Limb (tissue), 2 donors: Measurements from ENCODE around the gene PCSK6.
"Not testable (repeated sequence)": the region's sequence is repeated elsewhere in the genome, so short reads cannot be mapped to it uniquely, and the experiment has no call there.

ENCODE experiments used
- DNase-seq, 2 donors: peaks; one replicate each; pipeline ENCODE4 v3.0.0-alpha.2; 2016; ENCODE audit errors: extremely low spot score in 2 of 2

PCSK6 gene

GRCh38 chr15:101404245-101404644 lies 85.3 kb downstream of the PCSK6 start:
- peak in 1 of 2 donors; percentile 7 for DNase-seq

GRCh38 chr15:101402883-101403282 lies 86.6 kb downstream of the PCSK6 start:
- not testable (repeated sequence) for DNase-seq

- peak in 1 of 2 donors; percentile 4 for DNase-seq
These were observed 88.2 kb downstream of the PCSK6 start for GRCh38 chr15:101401286-101401685.

GRCh38 chr15:101399431-101399830 lies 90.1 kb downstream of the PCSK6 start:
- DNase-seq = peak in 1 of 2 donors; percentile 1

- peak in 1 of 2 donors; percentile 12 for DNase-seq
These were observed 91.3 kb downstream of the PCSK6 start for GRCh38 chr15:101398247-101398646.

GRCh38 chr15:101397521-101398003 lies 91.9 kb downstream of the PCSK6 start:
- DNase-seq = no peak

- peak in 1 of 2 donors; percentile 14 for DNase-seq
These were observed 92.8 kb downstream of the PCSK6 start for GRCh38 chr15:101396484-101397261.

- peak in 1 of 2 donors; percentile 14 for DNase-seq
These were observed 94.9 kb downstream of the PCSK6 start for GRCh38 chr15:101394654-101395053.

GRCh38 chr15:101394056-101394630 lies 95.4 kb downstream of the PCSK6 start:
- DNase-seq = peak in 1 of 2 donors; percentile 11

GRCh38 chr15:101393172-101393571 lies 96.3 kb downstream of the PCSK6 start:
- DNase-seq = no peak

- no peak for DNase-seq
These were observed 97.4 kb downstream of the PCSK6 start for GRCh38 chr15:101391981-101392640.

GRCh38 chr15:101391431-101391830 lies 98.1 kb downstream of the PCSK6 start:
- no peak for DNase-seq

GRCh38 chr15:101390462-101390861 lies 99.0 kb downstream of the PCSK6 start:
- no peak for DNase-seq

GRCh38 chr15:101390060-101390459 lies 99.4 kb downstream of the PCSK6 start:
- DNase-seq = no peak

GRCh38 chr15:101389362-101389761 lies 100.1 kb downstream of the PCSK6 start:
- DNase-seq = no peak

- no peak for DNase-seq
These were observed 101.5 kb downstream of the PCSK6 start for GRCh38 chr15:101388046-101388445.

- DNase-seq = no peak
These were observed 101.9 kb downstream of the PCSK6 start for GRCh38 chr15:101387574-101387973.

GRCh38 chr15:101386967-101387366 lies 102.5 kb downstream of the PCSK6 start:
- no peak for DNase-seq

GRCh38 chr15:101386006-101386405 lies 103.5 kb downstream of the PCSK6 start:
- no peak for DNase-seq

- DNase-seq = no peak
These were observed 105.2 kb downstream of the PCSK6 start for GRCh38 chr15:101384276-101384675.

- no peak for DNase-seq
These were observed 107.0 kb downstream of the PCSK6 start for GRCh38 chr15:101382544-101382943.

- DNase-seq = no peak
These were observed 107.8 kb downstream of the PCSK6 start for GRCh38 chr15:101381671-101382212.
